GM19025 (cell line): ENCODE data around the gene PPP2R1B.

Experiments
- ATAC-seq: cut with Tn5 transposase; IDR thresholded peaks from one replicate; pipeline ENCODE4 v1.9.1; 2021; ENCODE audit warnings: mild to moderate bottlenecking, low read depth, moderate library complexity; ENCODE audit not compliant: unreplicated experiment

Gene PPP2R1B

GRCh38 chr11:111699579-111700156 lies 66.5 kb downstream of the PPP2R1B start:
- no peak for ATAC-seq

GRCh38 chr11:111698852-111699559 lies 67.2 kb downstream of the PPP2R1B start:
- ATAC-seq = no peak

GRCh38 chr11:111697933-111698371 lies 68.2 kb downstream of the PPP2R1B start:
- no peak for ATAC-seq

DNA sequence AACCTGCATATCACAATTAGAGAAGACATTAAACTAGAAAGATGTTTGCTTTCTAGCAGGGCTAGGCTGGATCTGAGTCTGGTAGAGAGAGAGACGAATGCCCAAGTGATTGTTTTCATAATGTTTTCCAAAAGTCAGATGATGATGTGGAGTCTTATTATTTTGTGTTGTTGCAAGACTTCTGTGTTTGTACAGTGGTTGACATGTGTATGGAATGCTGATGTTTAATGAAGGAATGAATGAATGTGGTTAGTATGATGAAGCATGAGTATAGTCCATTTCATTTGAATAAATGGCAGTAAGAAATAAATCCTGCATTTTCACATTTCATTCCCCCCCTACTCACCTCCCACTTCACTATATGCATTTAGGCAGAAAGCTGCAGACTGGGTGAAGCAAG lies 69.6 kb downstream of the PPP2R1B start:
- ATAC-seq = no peak

- no peak for ATAC-seq
Observed at GRCh38 chr11:111694851-111695250, 71.3 kb downstream of the PPP2R1B start.

GRCh38 chr11:111693224-111693937 lies 72.8 kb downstream of the PPP2R1B start:
- no peak for ATAC-seq

GRCh38 chr11:111691741-111692140 lies 74.4 kb downstream of the PPP2R1B start:
- no peak for ATAC-seq

DNA sequence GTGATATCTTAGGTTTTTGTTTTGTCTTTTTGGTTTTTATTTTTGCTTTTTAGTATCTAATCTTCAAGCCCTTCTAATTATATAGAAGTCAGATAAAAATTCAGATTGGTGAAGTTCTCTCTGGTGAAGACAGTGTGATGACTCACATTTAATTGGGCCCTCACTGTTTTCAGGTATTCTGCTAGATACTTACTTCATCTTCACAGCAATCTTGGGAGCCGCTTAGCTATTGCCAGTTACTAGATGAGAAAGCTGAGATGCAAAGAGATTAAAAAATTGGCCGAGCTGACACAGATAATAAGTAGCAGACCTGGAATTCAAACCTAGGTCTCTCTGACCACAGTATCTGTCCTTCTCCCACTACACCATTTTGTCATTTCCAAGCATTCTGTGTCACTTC lies 75.0 kb downstream of the PPP2R1B start:
- ATAC-seq = no peak

- ATAC-seq = no peak
Observed at GRCh38 chr11:111688013-111688412, 78.2 kb downstream of the PPP2R1B start.

DNA sequence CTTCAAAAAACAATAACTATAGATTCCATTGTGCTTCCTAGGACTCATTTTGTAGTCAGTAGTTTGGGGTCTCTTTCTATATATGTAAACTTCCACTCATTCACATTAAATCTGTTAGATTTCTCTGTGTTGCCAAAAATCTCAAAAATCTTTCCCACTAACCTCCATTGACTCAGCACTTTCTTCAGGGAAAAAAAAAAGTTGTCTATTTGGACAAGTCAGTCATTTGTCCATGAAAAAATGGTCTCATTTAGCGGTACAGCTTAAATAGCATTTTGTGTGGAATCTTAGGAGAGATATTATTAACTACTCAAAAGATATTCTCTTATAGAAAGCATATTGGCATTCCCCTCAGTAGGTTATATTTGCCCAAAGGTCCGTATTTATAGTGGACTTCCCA lies 81.9 kb downstream of the PPP2R1B start:
- ATAC-seq = no peak

DNA sequence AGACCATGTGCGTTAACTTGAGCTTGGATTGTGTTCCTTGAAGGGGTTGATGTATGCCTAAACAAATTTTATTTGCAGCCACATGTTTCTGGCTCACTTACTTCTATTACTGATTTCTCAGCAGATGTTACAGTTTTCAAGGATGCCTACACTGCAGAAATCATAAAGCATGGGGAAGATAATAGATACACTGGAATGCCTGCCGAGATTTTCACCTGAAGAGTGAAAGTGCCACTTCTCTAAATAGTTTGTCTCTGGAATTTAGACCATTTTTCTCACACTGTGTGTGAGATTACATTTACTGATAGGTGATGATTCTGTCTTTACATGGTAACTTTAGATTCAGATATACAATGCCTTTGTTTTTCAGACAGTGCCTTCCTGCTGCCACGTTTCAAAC lies 82.4 kb downstream of the PPP2R1B start:
- ATAC-seq = no peak

- ATAC-seq = no peak
Observed at GRCh38 chr11:111680486-111681175, 85.6 kb downstream of the PPP2R1B start.
